AG04450 (cell line): ENCODE results near the gene PPP3CA. TPM values are rescaled to one million over a fixed set of nuclear protein-coding genes. Genes with fewer than 3 reads are reported as not detected.

Experiments
- CTCF ChIA-PET: fragments of 300-600, 350-600 bp; formaldehyde crosslinking; extraction: SDS; loops from one replicate; lab custom pipeline; 2022; ENCODE audit warnings: antibody characterized with exemption, inconsistent platforms; lab: Charles Lee
- POLR2A ChIA-PET: fragments of 350-600 bp; formaldehyde crosslinking; extraction: SDS; loops from one replicate; lab custom pipeline; 2021; ENCODE audit warnings: antibody characterized with exemption, inconsistent platforms; lab: Yijun Ruan, JAX
- DNase-seq: peaks from one replicate; pipeline ENCODE4 v3.0.0-alpha.2; 2011; ENCODE audit warnings: low read depth, low spot score
- H3K27ac ChIP-seq: one replicate; pipeline ENCODE4 v1.5.1; 2012; ENCODE audit warnings: low read depth, low read length, control low read depth
- H3K27me3 ChIP-seq: one replicate; pipeline ENCODE4 v1.6.0; 2012; ENCODE audit warnings: low read length; ENCODE audit not compliant: control insufficient read depth, insufficient read depth
- H3K4me3 ChIP-seq: 2 replicates; pipeline ENCODE4 v1.5.1; 2011; ENCODE audit warnings: mild to moderate bottlenecking, low read depth, low read length, control low read depth
- H3K9me3 ChIP-seq: 2 replicates; pipeline ENCODE4 v1.5.1; 2012; ENCODE audit warnings: low read length; ENCODE audit not compliant: control insufficient read depth, insufficient read depth
- CTCF ChIP-seq: IDR thresholded peaks from 2 replicates; pipeline ENCODE4 v1.5.1; 2011; ENCODE audit warnings: low read depth, low read length, control low read depth, inconsistent platforms
- polyA plus RNA-seq: library from polyadenylated mRNA; depleted of rRNA; stranded (reverse); fragments of >200 nt; gene quantifications from 2 replicates; pipeline ENCODE4 v1.2.3, GENCODE V29; 2011

The PPP3CA gene
- polyA plus RNA-seq, 1 experiment: 38.7 TPM

- Histone ChIP-seq H3K9me3 (no peaks in the 10 kb centered on the region), H3K27me3 (no peaks in the 10 kb centered on the region), H3K27ac (no peak overlapping the region), H3K4me3 (no peak overlapping the region)
- no peak for TF ChIP-seq CTCF
- no peak for DNase-seq
- ChIA-PET POLR2A (no interaction called here), CTCF (no interaction called here)
Observed at GRCh38 chr4:101322743-101323142, 24.6 kb downstream of the PPP3CA start.

- no peak for TF ChIP-seq CTCF
- no peaks in the 10 kb centered on the region for H3K9me3 ChIP-seq
- ChIA-PET CTCF (interaction anchor here (1.0 kb wide), 1 partner anchor 16 kb away, joined by 3 read pairs; no protein-coding TSS in a partner anchor), POLR2A (no interaction called here)
- no peak for DNase-seq
- H3K27ac ChIP-seq: no peak overlapping the region
- H3K27me3 ChIP-seq: no peaks in the 10 kb centered on the region
- no peak overlapping the region for H3K4me3 ChIP-seq
Observed at GRCh38 chr4:101321481-101322042, 25.8 kb downstream of the PPP3CA start.

GRCh38 chr4:101315786-101316185, 31.5 kb downstream of the PPP3CA start:
- no peak overlapping the region for H3K27ac ChIP-seq
- no peaks in the 10 kb centered on the region for H3K9me3 ChIP-seq
- TF ChIP-seq CTCF: no peak
- CTCF ChIA-PET: no interaction called here
- no peak overlapping the region for H3K4me3 ChIP-seq
- POLR2A ChIA-PET: no interaction called here
- no peaks in the 10 kb centered on the region for H3K27me3 ChIP-seq
- DNase-seq: no peak

GRCh38 chr4:101315041-101315440, 32.3 kb downstream of the PPP3CA start:
- CTCF ChIA-PET: no interaction called here
- H3K9me3 ChIP-seq: no peaks in the 10 kb centered on the region
- TF ChIP-seq CTCF: no peak
- H3K27ac ChIP-seq: no peak overlapping the region
- no peak overlapping the region for H3K4me3 ChIP-seq
- H3K27me3 ChIP-seq: no peaks in the 10 kb centered on the region
- no peak for DNase-seq
- POLR2A ChIA-PET: no interaction called here

- Histone ChIP-seq H3K9me3 (no peaks in the 10 kb centered on the region), H3K4me3 (no peak overlapping the region), H3K27ac (no peak overlapping the region), H3K27me3 (no peaks in the 10 kb centered on the region)
- ChIA-PET CTCF (interaction anchor here (1.4 kb wide), 1 partner anchor 28 kb away, joined by 6 read pairs; no protein-coding TSS in a partner anchor), POLR2A (no interaction called here)
- DNase-seq: no peak
- no peak for TF ChIP-seq CTCF
Observed at GRCh38 chr4:101309925-101310324, 37.4 kb downstream of the PPP3CA start.
